Spleen (tissue), 7 donors: ENCODE results near the gene SCN7A.

Source experiments
- CTCF ChIP-seq, 11 experiments: fragments of 200-600 bp in 7 of 11; fragments of 450-650 bp in 4 of 11; sonication (generic) in 4 of 11; IDR thresholded peaks in 8 of 11; conservative IDR thresholded peaks in 3 of 11; 1 replicate in 7 of 11; 2 replicates in 4 of 11; pipeline versions ENCODE4 v1.4.0 to v1.8.0; 2016 to 2021; ENCODE audit warnings: antibody characterized with exemption in 11 of 11, inconsistent platforms in 4 of 11, mild to moderate bottlenecking in 1 of 11
- POLR2A ChIP-seq, 3 donors: fragments of 450-650 bp; IDR thresholded peaks; one replicate each; pipeline ENCODE4 v1.5.1; 2017; ENCODE audit warnings: antibody characterized with exemption in 3 of 3, mild to moderate bottlenecking in 1 of 3
- donor health status: DM: no; HTN: no; CAD: no; lungs with moderate emphysema.
- donor health status: DM: no; HTN: no; CAD: no.
- donor health status: DM: no; HTN: no; CAD: no.

GRCh38 chr2:166388481-166389070, 105.5 kb downstream of the SCN7A start:
- no peak for TF ChIP-seq CTCF (IDR thresholded peaks at IDR 0.05 in 8 of 11, conservative IDR thresholded peaks at IDR 0.05 in 3 of 11)
- TF ChIP-seq POLR2A (IDR thresholded peaks at IDR 0.05), result no peak
